ENCODE data around the gene ANKMY1. TPM values are rescaled to one million over a fixed set of nuclear protein-coding genes. Genes with fewer than 3 reads are reported as not detected.
A peak's percentile ranks its signal among the peaks of the same experiment; 100 is the strongest.

Gene ANKMY1
- total RNA-seq, 3 donors from 2014 or later (not counting 1 experiment from before 2014, with no cell fraction given) = 43.8 to 51.5 (median 46.6) TPM

DNA sequence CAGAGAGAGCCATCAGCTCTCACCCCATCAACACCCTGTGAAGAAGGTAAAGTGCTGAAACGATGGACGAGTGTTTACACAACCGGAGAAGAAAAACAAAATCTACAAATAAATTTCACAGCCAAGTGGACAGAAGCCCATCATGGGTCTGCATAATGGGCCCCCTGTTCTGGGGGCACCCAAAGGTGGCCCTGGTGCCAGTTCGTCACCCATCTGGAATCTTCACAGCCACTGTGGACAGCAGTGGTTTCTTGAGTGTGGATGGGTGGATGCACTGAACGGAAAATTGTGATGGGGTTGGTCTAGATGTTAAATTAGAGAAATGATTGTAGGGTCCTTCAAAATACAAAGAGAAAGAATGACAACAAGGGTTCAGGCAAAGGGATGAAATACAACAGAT lies 38.8 kb downstream of the ANKMY1 start:
- TF ChIP-seq, protein P1, sequence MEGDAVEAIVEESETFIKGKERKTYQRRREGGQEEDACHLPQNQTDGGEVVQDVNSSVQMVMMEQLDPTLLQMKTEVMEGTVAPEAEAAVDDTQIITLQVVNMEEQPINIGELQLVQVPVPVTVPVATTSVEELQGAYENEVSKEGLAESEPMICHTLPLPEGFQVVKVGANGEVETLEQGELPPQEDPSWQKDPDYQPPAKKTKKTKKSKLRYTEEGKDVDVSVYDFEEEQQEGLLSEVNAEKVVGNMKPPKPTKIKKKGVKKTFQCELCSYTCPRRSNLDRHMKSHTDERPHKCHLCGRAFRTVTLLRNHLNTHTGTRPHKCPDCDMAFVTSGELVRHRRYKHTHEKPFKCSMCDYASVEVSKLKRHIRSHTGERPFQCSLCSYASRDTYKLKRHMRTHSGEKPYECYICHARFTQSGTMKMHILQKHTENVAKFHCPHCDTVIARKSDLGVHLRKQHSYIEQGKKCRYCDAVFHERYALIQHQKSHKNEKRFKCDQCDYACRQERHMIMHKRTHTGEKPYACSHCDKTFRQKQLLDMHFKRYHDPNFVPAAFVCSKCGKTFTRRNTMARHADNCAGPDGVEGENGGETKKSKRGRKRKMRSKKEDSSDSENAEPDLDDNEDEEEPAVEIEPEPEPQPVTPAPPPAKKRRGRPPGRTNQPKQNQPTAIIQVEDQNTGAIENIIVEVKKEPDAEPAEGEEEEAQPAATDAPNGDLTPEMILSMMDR (IDR thresholded peaks at IDR 0.05) = no peak
- no peaks in the 10 kb centered on the region for H3K9me3 Mint-ChIP-seq

DNA sequence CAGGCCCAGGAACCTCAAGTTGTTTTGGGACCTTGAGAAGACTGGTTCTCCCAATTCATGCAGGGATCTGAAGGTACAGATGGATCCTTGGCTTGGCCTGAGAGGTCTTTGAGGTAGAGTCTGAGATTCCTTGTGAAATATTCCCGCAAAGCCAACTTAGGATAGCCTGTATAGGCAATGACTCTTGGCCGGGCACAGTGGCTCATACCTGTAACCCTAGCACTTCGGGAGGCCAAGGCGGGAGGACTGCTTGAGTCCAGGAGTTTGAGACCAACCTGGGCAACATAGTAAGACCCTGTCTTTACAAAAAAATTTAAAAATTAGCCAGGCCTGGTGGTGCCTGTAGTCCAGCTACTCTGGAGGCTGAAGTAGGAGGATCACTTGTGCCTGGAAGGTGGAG lies 40.4 kb downstream of the ANKMY1 start:
- ATAC-seq (no peak), DNase-seq (no peak)
- Mint-ChIP-seq H3K4me3 (no peak overlapping the region), H3K27ac (no peak overlapping the region), H3K4me1 (peaks cover 13 to 25% of the 10 kb centered on the region in 2 donors), H3K9me3 (no peaks in the 10 kb centered on the region), H3K27me3 (ENCODE audit: low read depth in 2 of 2) (peaks cover 0 to 4% of the 10 kb centered on the region in 2 donors), H3K36me3 (no peaks in the 10 kb centered on the region)
- Histone ChIP-seq H3K27ac (ENCODE audit: low read length) (no peak overlapping the region), H3K27me3 (ENCODE audit: control insufficient read depth, insufficient read depth, low read length) (no peaks in the 10 kb centered on the region), H3K36me3 (ENCODE audit: control insufficient read depth, insufficient read depth, low read length) (peaks cover under 1% of the 10 kb centered on the region), H3K4me3 (ENCODE audit: low read length) (no peak overlapping the region), H3K4me1 (ENCODE audit: control insufficient read depth, insufficient read depth, low read length) (peaks cover 10% of the 10 kb centered on the region), H3K9me3 (ENCODE audit: control insufficient read depth, insufficient read depth, low read length) (no peaks in the 10 kb centered on the region)
- intact Hi-C loops (cut with micrococcal nuclease) = loop anchor here (10.0 kb wide), 2 partner anchors 47 to 187 kb away; partner anchors contain the start of genes DUSP28 and RNPEPL1
- WGBS (ENCODE audit: insufficient coverage) = 97% methylated on average over 4 of the region's 4 CpGs
- TF ChIP-seq, protein P1 (IDR thresholded peaks at IDR 0.05) = no peak

More for the DNA sequence above, 38.8 kb downstream of the ANKMY1 start:
- Histone ChIP-seq H3K27me3 (ENCODE audit: control insufficient read depth, insufficient read depth, low read length) (no peaks in the 10 kb centered on the region), H3K9me3 (ENCODE audit: control insufficient read depth, insufficient read depth, low read length) (no peaks in the 10 kb centered on the region), H3K4me1 (ENCODE audit: control insufficient read depth, insufficient read depth, low read length) (peaks cover 4% of the 10 kb centered on the region), H3K4me3 (ENCODE audit: low read length) (no peak overlapping the region), H3K36me3 (ENCODE audit: control insufficient read depth, insufficient read depth, low read length) (peaks cover 7% of the 10 kb centered on the region), H3K27ac (ENCODE audit: low read length) (no peak overlapping the region)
- Mint-ChIP-seq H3K4me1 (peaks cover 13 to 18% of the 10 kb centered on the region in 2 donors), H3K4me3 (no peak overlapping the region), H3K36me3 (no peaks in the 10 kb centered on the region), H3K27ac (no peak overlapping the region), H3K27me3 (ENCODE audit: low read depth in 2 of 2) (peaks cover 0 to 4% of the 10 kb centered on the region in 2 donors)
- intact Hi-C loops (cut with micrococcal nuclease) = loop anchor here (10.0 kb wide), 2 partner anchors 46 to 186 kb away; partner anchors contain the start of genes DUSP28 and RNPEPL1
- DNase-seq (no peak), ATAC-seq (no peak)
- 92% methylated on average over 5 of the region's 5 CpGs for WGBS (ENCODE audit: insufficient coverage)

DNA sequence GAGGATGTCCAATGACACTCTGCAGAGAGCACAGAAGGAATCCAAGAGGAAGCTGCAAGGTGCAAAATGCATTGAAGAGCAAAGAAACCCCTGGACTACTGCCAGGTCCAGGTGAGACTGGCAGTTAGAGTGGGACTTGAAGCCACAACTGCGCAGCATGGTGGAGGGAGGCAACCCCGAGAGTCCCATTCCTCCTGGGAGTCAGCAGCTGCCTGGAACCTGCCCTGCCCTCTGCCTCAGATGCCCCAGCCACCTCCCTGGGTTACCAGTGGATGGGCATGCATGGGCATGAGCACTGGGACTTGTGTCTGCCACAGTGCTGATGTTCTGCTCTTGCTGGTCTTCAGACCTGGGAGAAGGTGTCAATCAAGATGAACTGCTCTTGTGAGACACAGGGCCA lies 43.2 kb downstream of the ANKMY1 start:
- no peak overlapping the region for H3K4me3 Mint-ChIP-seq
- no peaks in the 10 kb centered on the region for H3K36me3 ChIP-seq (ENCODE audit: control insufficient read depth, insufficient read depth, low read length)
- H3K36me3 Mint-ChIP-seq = no peaks in the 10 kb centered on the region
- H3K9me3 Mint-ChIP-seq = no peaks in the 10 kb centered on the region
- no peaks in the 10 kb centered on the region for H3K27me3 Mint-ChIP-seq (ENCODE audit: low read depth in 2 of 2)
- H3K27ac Mint-ChIP-seq = peak overlapping the region in 1 of 2 donors; percentile 78
- TF ChIP-seq, protein P1 (IDR thresholded peaks at IDR 0.05) = no peak
- 68% methylated on average over 2 of the region's 2 CpGs for WGBS (ENCODE audit: insufficient coverage)
- no peak overlapping the region for H3K4me3 ChIP-seq (ENCODE audit: low read length)
- no peak for DNase-seq
- peaks cover 6 to 20% of the 10 kb centered on the region in 2 donors for H3K4me1 Mint-ChIP-seq
- no peak overlapping the region for H3K27ac ChIP-seq (ENCODE audit: low read length)
- H3K9me3 ChIP-seq (ENCODE audit: control insufficient read depth, insufficient read depth, low read length) = no peaks in the 10 kb centered on the region
- intact Hi-C loops (cut with micrococcal nuclease) = loop anchor here (1.0 to 10.0 kb wide), 4 partner anchors 50 to 326 kb away; partner anchors contain the start of genes DUSP28 and RNPEPL1
- no peak for ATAC-seq
- H3K4me1 ChIP-seq (ENCODE audit: control insufficient read depth, insufficient read depth, low read length) = peaks cover 10% of the 10 kb centered on the region
- no peaks in the 10 kb centered on the region for H3K27me3 ChIP-seq (ENCODE audit: control insufficient read depth, insufficient read depth, low read length)

All from natural killer cell (primary cell).